Stimulated activated CD8-positive, alpha-beta memory T cell treated with anti-CD3 and anti-CD28 coated beads, Interleukin-4, amount 100 ng/mL, for 4 hours (primary cell): ENCODE results near the gene COL6A3.

Source experiments
- DNase-seq, 2 donors: peaks; one replicate each; pipeline ENCODE4 v3.0.0-alpha.2; 2020; ENCODE audit warnings: low read depth in 2 of 2, low spot score in 1 of 2

The COL6A3 gene

DNA sequence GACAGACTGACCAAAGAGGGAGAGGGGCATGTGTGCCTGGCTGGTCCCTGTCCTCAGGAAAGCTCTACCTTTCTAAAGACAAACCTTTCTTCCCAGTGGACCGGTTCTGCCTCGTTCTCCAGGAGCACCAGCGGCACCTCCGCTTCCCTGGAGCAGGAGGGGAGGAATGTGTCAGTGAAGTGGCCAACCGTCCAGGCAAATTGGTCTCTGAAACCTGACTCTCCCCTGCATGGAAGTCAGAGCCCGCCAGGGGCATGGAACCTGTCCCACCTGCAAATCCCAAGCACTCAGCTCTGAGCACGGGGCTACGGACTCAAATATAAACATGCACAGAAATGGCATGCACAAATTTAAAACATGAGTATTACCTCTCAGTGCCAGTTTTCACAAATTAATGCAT lies 62.9 kb downstream of the COL6A3 start:
- DNase-seq: no peak

DNA sequence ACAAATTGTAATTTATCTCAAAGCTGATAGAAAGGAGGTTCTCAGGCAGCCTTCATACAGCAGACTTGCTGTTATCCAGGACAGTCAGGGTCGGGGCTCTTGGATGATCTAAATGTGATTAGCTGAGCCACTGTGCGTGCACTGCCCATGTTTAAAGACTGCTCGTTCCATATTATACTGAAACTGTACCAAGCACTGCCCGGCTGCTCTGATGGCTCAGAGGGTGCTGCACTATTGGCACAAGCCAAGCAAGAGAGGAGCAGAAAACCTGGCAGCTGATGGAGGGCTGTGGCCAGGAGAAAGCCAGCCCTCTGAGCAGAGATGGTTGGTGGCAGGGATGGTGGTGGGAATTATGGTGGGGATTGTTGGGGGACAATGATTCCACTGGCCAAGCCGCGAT lies 63.4 kb downstream of the COL6A3 start:
- no peak for DNase-seq

DNA sequence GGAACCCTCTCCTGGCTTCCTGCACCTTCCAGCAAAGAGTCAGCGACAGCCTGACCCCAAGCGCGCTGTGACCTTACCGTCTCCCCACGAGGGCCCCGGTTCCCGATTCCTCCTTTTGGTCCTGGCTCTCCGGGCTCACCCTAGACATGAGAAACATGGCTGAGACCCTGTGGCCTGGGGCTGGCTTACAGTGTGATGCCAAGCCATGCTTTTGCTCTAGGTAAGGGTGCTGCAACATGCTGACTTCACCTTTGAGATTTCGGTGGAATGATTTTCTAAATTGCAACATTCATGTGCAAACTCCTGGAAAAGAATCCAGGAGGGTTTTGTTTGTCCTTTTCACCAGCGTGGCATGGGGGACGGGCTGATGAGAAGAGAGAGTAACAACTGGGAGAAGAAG lies 63.9 kb downstream of the COL6A3 start:
- DNase-seq: no peak

DNA sequence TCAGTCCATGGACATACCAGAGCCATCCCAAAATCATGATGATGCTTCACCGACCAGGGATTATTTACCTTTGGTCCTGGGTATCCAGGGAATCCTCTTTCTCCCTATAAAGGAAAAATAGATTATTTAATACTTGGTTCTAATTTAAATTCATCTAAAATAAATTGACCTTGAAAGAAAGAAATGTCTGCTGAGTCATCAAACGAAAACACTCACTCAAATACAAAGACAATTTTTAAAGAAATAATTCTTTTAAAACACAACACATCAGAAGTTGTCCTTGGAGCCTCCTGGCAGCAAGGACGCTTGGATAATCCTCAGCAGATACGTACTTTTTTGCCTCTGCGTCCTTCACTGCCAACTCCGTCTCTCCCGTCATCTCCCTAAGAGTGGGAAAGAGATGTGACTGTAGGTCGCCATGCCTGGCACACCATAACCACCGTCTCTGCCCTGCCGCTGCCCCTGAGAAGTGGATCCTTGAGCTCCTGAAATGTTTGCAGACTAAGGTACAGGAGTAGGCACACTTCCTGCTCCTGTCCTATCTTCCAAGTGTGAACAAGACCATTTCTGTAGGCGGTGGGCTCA lies 65.6 kb downstream of the COL6A3 start:
- DNase-seq: no peak

DNA sequence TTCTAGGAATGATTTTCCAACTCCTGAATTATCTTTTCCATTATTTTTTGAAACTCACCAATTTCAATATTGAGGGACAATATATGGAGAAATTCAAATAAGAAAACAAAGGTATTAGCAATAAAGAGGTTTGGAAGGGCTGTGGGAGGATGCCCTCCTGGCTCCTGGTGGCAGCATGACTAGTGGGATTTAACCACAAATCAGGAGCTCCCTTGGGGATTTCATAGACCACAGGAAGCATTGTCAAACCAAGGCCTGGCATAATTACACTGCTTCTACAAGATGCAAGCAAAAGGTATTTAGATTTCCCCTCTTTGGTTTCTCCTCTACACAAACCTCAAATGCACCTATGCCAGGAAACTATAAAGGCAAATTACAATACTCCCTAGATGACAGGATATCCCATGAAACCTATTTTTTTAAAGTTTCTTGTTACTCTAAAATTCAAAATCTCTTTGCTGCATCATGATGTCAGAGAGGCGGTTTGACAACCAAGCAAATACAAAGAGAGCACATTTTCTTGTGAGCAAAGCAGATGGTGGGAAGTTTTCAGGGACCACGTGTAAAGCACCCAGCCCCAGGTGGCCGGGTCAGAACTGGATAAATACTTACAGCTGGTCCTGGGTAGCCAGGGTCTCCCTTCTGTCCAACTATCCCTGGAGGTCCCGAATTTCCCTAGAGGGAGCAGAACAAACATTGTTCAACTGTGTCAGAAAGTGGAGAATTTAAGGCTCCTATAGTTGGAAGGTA lies 67.9 kb downstream of the COL6A3 start:
- DNase-seq: no peak

DNA sequence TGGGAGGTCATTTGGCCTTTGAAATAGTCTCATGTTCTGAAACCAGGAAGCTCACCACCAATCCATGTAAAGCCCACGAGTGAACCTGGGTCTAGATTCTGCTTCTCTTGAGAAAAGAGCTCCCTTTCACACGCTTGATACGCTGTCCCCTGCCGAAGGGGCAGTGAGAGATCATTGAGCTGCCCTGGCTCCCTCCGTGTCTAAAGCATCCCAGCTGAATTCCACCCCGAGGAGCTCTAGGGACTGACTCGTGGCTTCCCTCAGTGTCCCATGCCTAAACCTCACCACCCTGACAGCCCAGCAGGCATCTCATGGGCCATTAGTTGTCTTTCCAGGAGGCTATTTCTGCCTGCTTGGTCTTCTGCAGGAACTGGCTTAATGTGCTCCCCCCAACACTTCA lies 68.6 kb downstream of the COL6A3 start:
- no peak for DNase-seq

DNA sequence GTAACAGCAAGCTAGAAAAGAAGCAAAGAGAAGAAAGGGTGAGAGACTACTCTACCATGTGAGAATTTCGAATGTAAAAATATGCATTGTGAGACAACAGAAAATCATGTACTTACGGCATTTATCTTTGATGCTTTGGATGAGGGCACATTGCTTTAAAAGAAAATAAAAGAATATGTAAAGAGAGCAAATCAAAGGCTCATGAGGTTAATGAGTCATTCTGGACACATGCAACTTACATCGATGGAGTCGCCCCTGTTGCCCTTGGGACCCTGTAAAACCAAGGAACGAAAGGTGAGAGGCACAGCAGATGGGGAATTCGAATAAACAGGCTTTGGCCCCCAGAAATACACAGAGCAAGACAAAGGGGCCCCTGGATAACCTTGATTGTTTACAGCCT lies 69.0 kb downstream of the COL6A3 start:
- DNase-seq: no peak

DNA sequence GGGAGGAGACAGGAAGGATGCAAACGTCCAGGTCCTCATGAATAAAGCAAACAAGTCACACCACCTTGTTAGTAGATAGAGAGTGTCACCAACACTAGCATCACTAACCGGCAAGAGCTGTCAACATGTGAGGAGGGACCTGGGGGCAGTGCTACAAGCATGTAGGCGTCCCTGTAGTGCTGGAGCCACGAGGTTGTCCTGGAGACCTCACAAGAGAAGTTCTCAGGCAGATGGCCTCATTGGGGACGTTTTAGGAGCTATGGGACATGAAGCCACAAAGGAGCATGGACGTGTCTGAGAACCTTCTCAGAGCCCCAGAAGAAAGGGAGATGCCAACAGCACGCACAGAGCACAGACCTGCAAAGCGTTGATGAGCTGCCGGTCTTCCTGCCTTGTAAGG lies 70.0 kb downstream of the COL6A3 start:
- no peak for DNase-seq

DNA sequence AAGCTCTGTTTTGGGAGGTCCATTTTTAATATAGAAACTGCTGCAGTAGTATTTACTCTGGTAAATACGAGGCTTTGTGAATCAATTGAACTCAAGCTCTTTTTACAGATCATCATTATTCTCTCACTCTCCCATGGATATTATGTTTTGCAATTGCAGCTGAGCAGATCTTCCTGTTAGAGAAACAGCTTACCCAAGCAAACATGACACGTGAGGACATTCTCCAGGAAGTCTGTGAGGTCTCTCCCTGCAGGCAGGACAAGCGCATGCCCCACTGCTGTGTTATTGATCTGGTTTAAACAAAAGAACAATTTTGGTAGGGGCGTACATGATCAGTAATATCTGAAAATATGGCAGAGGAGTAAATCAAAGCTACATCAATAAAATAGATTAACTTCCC lies 72.1 kb downstream of the COL6A3 start:
- DNase-seq: no peak

DNA sequence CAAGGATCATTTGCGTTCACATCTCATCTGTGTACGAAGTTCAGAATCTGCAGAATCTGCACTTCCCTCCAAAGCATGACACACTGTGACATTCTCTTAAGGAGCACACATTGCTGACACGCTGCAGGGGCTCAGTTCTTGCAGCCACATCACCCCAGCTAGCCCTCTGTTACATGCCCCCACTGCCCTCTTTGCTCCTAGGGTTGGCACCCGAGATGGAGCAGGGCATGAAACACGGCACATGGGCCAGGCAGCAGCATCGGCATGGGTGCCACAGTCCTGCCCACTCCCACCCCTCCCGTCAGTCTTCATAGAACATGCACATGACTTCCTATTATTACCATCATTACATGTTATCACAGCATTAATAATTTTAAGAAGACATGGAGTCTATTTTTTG lies 76.4 kb downstream of the COL6A3 start:
- no peak for DNase-seq

DNA sequence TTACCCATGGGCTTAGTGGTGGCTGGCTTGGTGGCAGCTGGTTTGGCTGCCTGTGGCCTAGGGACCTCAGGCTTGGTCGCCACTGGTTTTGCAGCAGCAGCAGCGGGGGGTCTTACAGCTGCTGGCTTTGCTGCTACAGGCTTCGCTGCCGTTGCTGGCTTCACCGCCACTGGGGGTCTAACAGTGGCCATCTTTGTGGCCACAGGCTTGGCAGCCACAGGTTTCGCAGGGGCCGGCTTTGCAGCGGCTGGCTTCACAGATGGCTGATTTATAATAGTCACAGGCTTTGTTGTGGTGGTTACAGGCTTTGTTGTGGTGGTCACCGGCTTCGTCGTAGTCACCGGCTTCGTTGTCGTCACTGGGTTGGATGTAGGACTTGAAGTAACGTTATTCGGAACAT lies 77.8 kb downstream of the COL6A3 start:
- DNase-seq: no peak

DNA sequence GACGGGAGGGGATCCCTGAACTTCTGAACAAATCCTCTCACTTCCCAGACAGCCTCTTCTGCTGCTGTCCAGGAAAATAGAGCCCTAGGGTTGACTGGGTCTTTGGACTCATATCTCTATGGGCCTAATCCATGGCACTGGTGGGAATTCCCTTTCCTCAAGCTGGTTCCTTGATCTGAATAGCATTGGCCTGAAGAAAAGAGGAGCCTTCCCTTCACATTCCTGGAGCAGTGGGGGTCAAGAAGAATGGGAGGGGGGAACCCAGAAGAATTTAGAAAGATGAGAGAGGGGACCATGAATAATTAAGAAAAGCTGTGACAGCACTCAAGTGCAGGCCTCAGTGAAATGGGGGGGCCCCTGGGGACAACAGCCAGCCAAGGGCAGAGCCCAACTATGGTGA lies 80.2 kb downstream of the COL6A3 start:
- DNase-seq: no peak

DNA sequence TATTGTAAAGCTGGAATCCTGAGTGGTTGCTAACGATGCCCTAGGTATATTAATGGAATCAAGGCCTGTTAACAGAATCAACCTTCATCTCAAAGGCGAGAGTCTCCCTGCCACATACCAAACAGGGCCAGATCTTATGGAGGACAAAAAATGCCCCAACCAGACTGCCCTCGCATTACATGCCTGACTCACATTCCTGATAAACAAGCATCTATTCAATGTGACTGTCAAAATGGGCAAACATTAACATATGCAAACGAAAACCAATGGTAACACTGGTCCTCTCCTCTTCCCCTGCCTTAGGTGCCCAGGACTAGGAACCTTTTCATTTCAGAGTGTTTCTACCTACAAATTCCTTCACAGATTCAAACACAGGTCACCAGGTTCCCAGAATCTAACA lies 83.4 kb downstream of the COL6A3 start:
- no peak for DNase-seq

DNA sequence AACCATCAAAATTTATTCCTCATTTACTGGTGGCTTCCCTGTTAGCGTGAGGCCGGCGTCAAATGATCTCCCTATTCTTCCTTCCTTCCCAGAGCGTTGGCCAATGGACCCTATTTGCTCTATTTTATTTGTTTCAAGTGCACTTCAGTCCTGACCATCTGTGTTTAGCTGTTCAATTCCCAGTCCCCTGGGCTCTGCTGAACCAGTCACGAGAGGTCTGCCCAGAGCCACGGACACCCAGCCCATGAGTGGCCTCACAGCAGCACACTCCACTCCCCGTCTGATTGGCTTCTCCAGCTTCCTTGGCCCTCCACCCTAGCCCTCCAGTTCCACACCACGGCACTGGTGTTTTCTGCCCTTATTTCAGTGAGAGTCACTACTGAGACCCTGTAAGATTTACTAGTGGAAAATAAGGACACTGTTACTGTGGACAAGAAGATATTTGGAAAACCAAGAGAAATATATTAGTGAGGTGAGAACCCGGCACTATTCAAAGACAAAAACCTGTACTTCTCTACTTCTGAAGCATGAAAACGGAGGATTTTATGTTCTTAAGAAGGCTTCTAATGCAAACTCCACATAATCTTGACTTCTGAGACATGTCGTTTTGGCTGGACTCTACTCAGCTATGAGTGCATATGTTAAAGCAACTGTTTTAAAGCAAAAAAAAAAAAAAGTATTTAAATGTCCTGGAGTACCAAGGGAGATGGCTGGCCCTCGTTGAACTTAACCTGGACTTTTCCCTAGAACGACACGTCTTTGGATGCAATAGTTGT lies 86.6 kb downstream of the COL6A3 start:
- DNase-seq: no peak

DNA sequence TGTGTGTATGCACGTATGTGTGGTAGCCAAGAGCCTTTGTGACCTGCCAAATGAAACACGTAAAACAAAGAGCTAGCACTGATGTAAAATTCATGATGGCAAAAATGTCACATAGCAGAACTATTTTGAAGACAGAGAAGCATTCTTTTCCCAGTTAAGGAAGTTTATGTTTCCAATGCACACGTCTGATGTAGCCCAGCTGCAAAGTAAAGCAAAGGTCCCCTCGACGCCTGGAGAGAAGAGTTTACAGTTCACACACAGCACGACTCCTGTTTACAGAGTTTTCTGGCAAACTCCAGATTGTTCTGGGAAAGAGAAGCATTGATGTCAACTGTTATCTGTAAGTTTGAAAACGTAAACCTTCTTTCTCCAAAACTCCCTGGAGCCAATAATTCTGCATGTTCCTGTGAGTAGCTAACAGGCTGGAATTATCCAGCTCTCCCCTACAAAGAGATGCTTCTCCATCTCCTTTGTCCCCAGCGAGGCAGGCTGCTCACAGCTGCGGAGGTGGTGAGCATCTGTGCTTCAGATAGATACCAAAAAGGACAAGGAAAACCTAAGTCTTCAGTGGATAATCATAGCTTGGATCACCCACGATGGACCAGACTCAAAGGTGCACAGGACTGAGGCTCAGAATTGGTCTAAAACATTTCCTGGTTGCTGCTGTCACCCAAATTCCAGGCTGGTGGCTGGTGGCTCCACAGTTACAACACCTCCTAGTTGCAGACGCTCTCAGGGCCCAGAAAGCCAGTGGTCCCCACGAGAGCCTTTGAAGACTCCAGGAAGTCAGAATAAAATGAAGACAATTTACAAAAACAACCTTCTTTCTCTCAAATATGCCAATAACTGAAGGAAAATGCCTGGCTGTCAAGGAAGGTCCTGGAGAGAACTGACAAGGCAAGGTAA lies 87.4 kb downstream of the COL6A3 start:
- no peak for DNase-seq

DNA sequence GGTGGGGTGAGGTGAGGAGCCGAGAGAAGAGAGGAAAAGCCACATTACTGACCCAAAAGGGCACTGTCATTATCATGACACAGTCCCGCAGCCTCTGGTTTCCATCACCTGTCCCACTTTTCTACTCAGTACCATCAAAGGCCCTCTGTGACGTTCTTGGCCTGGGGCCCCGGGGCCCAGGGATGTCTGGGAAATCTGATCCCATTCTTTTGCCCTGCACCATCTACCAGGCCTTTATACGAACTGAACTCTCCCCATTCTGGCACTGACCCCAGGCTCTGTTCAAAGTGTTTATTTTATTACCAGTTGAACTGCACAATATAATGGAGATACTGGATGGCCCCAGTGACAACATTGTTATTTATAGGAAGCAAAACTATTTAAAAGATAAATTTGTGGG lies 89.1 kb downstream of the COL6A3 start:
- DNase-seq: no peak

DNA sequence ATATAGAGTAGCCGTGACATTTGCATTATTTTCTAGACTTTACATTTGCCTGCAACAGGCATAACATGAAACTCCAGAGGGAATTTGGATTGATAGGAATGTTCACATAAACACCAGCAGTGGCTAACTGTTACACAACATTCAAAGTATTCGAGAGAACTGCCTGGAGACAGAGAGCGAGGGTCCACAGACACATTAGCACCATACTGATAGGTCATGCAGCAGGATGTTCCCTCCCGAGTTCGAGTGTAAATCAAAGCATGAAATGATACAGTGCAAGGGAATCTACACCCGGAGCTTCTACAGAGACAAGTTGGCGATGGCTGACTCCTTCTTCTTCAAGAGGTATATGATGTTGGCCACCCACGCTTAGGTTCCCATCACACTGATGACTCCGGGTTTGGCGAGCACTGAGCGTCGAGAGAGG lies 89.5 kb downstream of the COL6A3 start:
- DNase-seq: no peak

DNA sequence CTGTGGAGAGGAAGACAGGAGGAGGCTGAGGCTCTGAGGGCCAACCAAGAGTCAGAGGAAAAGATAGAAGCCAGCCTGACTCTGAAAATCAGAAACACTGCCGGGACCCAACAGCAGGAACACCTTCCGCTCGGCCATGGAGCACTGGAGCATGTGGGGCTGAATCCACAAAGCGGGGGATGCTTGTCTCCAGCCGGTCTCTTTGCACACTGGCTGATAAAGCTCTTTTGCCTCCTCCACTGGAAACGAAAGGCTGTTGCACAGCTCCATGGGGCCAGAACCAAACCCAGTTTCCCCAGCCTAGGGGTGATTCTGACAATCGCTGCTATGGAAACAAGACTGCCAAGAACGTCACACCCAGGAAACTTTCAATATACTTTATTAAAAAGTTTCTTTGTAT lies 90.3 kb downstream of the COL6A3 start:
- DNase-seq: no peak

DNA sequence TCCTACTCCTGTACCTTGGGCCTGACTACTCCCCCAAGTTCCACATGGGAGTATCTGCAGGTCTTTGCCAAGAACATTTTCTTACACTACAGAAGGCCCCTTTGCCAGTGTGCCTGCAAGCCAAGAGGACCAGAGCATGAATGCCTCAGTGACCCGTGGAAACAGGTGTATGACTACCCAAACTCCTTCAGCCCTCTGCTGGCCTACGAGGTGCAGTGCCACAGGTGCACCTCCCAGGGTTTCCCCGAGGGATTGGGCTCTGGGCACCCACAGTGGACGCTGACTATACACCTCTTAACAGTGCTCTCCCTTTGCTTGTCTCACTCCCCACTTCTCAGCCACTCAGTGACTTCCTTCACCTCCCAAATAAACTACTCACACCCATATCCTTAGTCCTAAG lies 91.4 kb downstream of the COL6A3 start:
- DNase-seq: no peak

DNA sequence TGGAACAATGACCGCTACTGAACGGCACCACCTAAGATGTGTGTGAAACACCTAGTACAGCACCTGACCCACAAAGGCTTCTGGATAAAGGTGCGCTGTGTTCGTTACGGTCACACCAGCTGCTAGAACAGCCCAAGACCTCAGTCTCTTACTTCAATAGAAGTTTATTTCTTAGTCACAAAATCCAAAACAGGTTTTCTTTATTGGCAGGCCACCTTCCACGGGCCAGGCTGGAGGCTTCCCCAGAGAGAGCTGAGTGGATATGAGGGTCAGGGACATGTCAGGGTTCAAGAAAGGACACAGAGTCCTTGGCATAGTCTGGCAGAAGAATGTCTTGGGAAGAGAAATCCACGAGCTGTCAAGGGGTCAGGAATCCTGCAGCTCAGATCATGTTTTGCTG lies 92.2 kb downstream of the COL6A3 start:
- no peak for DNase-seq

DNA sequence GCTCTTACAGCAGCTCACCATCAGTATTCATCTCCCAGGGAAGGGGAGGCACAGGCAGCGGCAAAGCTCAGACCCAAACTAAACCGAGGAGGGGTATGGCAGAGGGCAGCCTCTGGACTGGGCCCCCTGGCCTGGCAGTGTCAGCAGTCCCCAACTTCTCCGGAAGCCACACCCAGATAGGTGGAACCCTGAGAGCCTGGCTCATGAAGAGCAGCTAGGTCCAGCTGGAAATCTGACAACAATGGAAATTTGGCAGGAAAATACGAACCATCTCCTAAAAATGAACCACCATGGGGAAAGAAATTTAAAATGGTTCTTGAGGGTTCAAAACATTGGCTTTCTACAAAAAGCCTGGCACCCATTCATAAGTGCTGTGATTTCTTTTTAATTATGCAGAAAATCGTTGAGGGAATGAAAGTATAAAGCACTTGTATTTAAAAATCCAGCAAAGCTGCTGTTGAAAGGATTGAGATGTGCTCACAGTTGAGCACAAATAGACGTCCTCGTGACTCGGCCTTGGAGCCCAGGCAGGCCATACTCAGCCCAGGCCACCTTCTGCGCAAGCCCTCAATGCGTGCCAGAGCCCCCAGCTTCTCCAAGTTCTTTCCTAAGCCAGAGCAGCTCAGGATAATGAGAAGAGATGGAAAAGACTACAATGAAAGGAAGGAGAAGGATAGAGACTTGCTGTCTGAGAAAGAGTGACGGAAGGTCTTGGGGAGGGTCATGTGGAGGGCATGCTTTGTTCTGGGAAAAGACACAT lies 93.0 kb downstream of the COL6A3 start:
- no peak for DNase-seq
